PC-3 (cell line): ENCODE data around the gene DNAH1. TPM values are rescaled to one million over a fixed set of nuclear protein-coding genes. Genes with fewer than 3 reads are reported as not detected.

Experiments used
- ATAC-seq: fragments of 200-7000 bp; cut with Tn5 transposase; 2 replicates; pipeline ENCODE4 v1.9.1; 2020; ENCODE audit warnings: mild to moderate bottlenecking, moderate library complexity
- BruUV-seq: library from RNA; stranded (reverse); fragments of 400-500 nt; replicated peaks from 2 replicates; lab custom pipeline; 2021; lab: Mats Ljungman, UMichigan
- CTCF ChIA-PET: fragments of 300-600 bp; sonication (Branson Sonifier 250); formaldehyde crosslinking; loops from one replicate; lab custom pipeline; 2022; ENCODE audit warnings: antibody characterized with exemption; lab: Charles Lee
- POLR2A ChIA-PET: fragments of 300-600 bp; sonication (Branson Sonifier 250); formaldehyde crosslinking; loops from one replicate; lab custom pipeline; 2022; ENCODE audit warnings: antibody characterized with exemption; ENCODE audit not compliant: unreplicated experiment; lab: Charles Lee
- DNase-seq: peaks from one replicate; pipeline ENCODE4 v3.0.0-alpha.2; 2015
- H2AFZ ChIP-seq: fragments of 300-600 bp; sonication (generic); 2 replicates; pipeline ENCODE4 v1.6.0; 2016; ENCODE audit warnings: antibody characterized with exemption, low read length
- H3F3A ChIP-seq: fragments of 300-600 bp; sonication (generic); one replicate; pipeline ENCODE4 v1.6.0; 2017; ENCODE audit warnings: antibody characterized with exemption, low read length, control low read depth, mild to moderate bottlenecking; ENCODE audit not compliant: unreplicated experiment
- H3K27ac ChIP-seq: fragments of 300-600 bp; sonication (generic); 2 replicates; pipeline ENCODE4 v1.5.1; 2016; ENCODE audit warnings: mild to moderate bottlenecking, low read length
- H3K27me3 ChIP-seq: fragments of 300-600 bp; sonication (generic); 2 replicates; pipeline ENCODE4 v1.6.1; 2016; ENCODE audit warnings: low read length, mixed read lengths
- H3K36me3 ChIP-seq: fragments of 300-600 bp; sonication (generic); 2 replicates; pipeline ENCODE4 v1.6.1; 2016; ENCODE audit warnings: low read depth, mixed run types, low read length, mixed read lengths
- H3K4me1 ChIP-seq: fragments of 300-600 bp; sonication (generic); 2 replicates; pipeline ENCODE4 v1.5.1; 2016; ENCODE audit warnings: low read length; ENCODE audit not compliant: insufficient read depth
- H3K4me2 ChIP-seq: fragments of 300-600 bp; sonication (generic); 2 replicates; pipeline ENCODE4 v1.6.0; 2016; ENCODE audit warnings: low read length
- H3K4me3 ChIP-seq: fragments of 300-600 bp; sonication (generic); 2 replicates; pipeline ENCODE4 v1.5.1; 2016; ENCODE audit warnings: mild to moderate bottlenecking, low read length, mixed read lengths
- H3K79me2 ChIP-seq: fragments of 300-600 bp; sonication (generic); 2 replicates; pipeline ENCODE4 v1.6.1; 2017; ENCODE audit warnings: low read length, mixed read lengths
- H3K9ac ChIP-seq: fragments of 300-600 bp; sonication (generic); 2 replicates; pipeline ENCODE4 v1.6.0; 2016; ENCODE audit warnings: mild to moderate bottlenecking, low read length
- H3K9me2 ChIP-seq: fragments of 300-600 bp; sonication (generic); replicated peaks from 2 replicates; pipeline ENCODE4 v1.6.1; 2016; ENCODE audit warnings: mixed run types, low read length, mixed read lengths
- H3K9me3 ChIP-seq: fragments of 300-600 bp; sonication (generic); 2 replicates; pipeline ENCODE4 v1.6.1; 2016; ENCODE audit warnings: low read length, mixed read lengths
- H4K20me1 ChIP-seq: fragments of 300-600 bp; sonication (generic); 2 replicates; pipeline ENCODE4 v1.6.1; 2016; ENCODE audit warnings: low read length, mixed read lengths
- EZH2 ChIP-seq: fragments of 300-600 bp; sonication (generic); IDR thresholded peaks from one replicate; pipeline ENCODE4 v1.6.1; 2017; ENCODE audit warnings: antibody characterized with exemption, mild to moderate bottlenecking, low read length; ENCODE audit not compliant: unreplicated experiment
- EZH2phosphoT487 ChIP-seq: fragments of 300-600 bp; sonication (generic); IDR thresholded peaks from 2 replicates; pipeline ENCODE4 v1.6.1; 2018; ENCODE audit warnings: mild to moderate bottlenecking, antibody characterized with exemption, low read length, borderline replicate concordance
- intact Hi-C: fragments of 100-400 bp; cut with micrococcal nuclease; formaldehyde crosslinking; loops from 2 replicates; pipeline ENCODE4 v1.9.0; 2023
- total RNA-seq: library from RNA; depleted of rRNA; stranded (reverse); fragments of >200 nt; gene quantifications from 2 replicates; pipeline ENCODE4 v1.2.3, GENCODE V29; 2014
- TF ChIP-seq, protein P1 (sequence below): fragments of 300-600 bp; sonication (generic); conservative IDR thresholded peaks from 2 replicates; pipeline ENCODE4 v1.5.1; 2017; ENCODE audit warnings: antibody characterized with exemption, low read depth, mild to moderate bottlenecking, low read length

The DNAH1 gene
- total RNA-seq, 1 experiment from 2014 or later = 2.2 TPM

GRCh38 chr3:52440249-52440551, 124.1 kb downstream of the DNAH1 start:
- Histone ChIP-seq H3K4me1 (peaks cover 11% of the 10 kb centered on the region), H3K9ac (no peak overlapping the region), H2AFZ (no peak overlapping the region), H3K4me2 (no peak overlapping the region), H3K9me2 (no peaks in the 10 kb centered on the region), H4K20me1 (no peaks in the 10 kb centered on the region), H3K9me3 (no peaks in the 10 kb centered on the region), H3K79me2 (no peaks in the 10 kb centered on the region), H3K27me3 (no peaks in the 10 kb centered on the region), H3F3A (no peaks in the 10 kb centered on the region), H3K27ac (no peak overlapping the region), H3K36me3 (no peaks in the 10 kb centered on the region), H3K4me3 (no peak overlapping the region)
- no peak for DNase-seq
- BruUV-seq = no TSS peak
- intact Hi-C loops = no loop called here
- TF ChIP-seq EZH2phosphoT487 (no peak), EZH2 (no peak)
- TF ChIP-seq, protein P1, sequence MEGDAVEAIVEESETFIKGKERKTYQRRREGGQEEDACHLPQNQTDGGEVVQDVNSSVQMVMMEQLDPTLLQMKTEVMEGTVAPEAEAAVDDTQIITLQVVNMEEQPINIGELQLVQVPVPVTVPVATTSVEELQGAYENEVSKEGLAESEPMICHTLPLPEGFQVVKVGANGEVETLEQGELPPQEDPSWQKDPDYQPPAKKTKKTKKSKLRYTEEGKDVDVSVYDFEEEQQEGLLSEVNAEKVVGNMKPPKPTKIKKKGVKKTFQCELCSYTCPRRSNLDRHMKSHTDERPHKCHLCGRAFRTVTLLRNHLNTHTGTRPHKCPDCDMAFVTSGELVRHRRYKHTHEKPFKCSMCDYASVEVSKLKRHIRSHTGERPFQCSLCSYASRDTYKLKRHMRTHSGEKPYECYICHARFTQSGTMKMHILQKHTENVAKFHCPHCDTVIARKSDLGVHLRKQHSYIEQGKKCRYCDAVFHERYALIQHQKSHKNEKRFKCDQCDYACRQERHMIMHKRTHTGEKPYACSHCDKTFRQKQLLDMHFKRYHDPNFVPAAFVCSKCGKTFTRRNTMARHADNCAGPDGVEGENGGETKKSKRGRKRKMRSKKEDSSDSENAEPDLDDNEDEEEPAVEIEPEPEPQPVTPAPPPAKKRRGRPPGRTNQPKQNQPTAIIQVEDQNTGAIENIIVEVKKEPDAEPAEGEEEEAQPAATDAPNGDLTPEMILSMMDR = no peak
- CTCF ChIA-PET = no interaction called here
- ATAC-seq = no peak
- POLR2A ChIA-PET = no interaction called here

GRCh38 chr3:52440671-52441070, 124.6 kb downstream of the DNAH1 start:
- Histone ChIP-seq H3K27ac (no peak overlapping the region), H3F3A (no peaks in the 10 kb centered on the region), H3K4me1 (peaks cover 11% of the 10 kb centered on the region), H3K4me2 (no peak overlapping the region), H3K27me3 (no peaks in the 10 kb centered on the region), H3K9me3 (no peaks in the 10 kb centered on the region), H3K9ac (no peak overlapping the region), H3K79me2 (no peaks in the 10 kb centered on the region), H4K20me1 (no peaks in the 10 kb centered on the region), H2AFZ (no peak overlapping the region), H3K9me2 (no peaks in the 10 kb centered on the region), H3K4me3 (no peak overlapping the region), H3K36me3 (no peaks in the 10 kb centered on the region)
- ATAC-seq (no peak), DNase-seq (no peak)
- TF ChIP-seq, protein P1 = no peak
- TF ChIP-seq EZH2 = no peak
- TF ChIP-seq EZH2phosphoT487 = no peak
- CTCF ChIA-PET = no interaction called here
- POLR2A ChIA-PET = no interaction called here
- no TSS peak for BruUV-seq
- intact Hi-C loops = no loop called here

DNA sequence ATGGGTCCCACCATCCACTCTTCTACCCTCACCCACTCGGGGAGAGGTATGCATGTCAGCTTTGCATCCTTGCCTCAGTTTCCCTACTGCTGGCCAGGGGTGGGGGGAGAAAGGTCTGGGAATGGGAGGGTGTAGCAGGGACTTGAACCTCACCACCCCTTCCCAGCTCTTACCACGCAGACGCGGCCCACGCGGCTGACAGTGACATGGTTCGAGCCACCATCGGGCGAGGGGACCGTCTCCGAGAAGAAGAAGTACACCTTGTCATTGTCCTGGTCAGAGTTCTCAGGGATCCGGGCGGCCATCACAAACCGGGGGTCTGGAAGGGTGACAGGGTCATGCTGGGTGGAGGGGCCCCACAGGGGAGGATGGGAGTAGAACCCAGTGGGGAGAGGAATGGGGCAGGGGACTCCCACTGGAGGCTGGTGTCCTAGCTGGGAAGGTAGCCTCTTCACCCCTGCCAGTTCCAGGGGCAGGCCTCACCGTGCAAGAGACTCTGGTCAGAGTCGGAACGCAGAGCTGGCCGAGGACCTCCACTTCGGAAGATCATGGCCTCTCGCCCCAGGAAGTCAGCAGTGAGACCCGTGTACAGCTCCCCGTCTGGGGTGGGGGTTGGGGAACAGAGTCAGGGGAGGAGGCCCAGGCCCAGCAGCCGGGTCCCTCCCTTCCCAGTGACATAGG, 125.1 kb downstream of the DNAH1 start:
- POLR2A ChIA-PET = no interaction called here
- DNase-seq = no peak
- no TSS peak for BruUV-seq
- no peak overlapping the region for H3K4me2 ChIP-seq
- no peak overlapping the region for H3K9ac ChIP-seq
- no peaks in the 10 kb centered on the region for H3K9me3 ChIP-seq
- H2AFZ ChIP-seq = no peak overlapping the region
- H3K79me2 ChIP-seq = no peaks in the 10 kb centered on the region
- no peaks in the 10 kb centered on the region for H4K20me1 ChIP-seq
- H3K9me2 ChIP-seq = no peaks in the 10 kb centered on the region
- peaks cover 11% of the 10 kb centered on the region for H3K4me1 ChIP-seq
- H3K27ac ChIP-seq = no peak overlapping the region
- intact Hi-C loops = no loop called here
- H3K4me3 ChIP-seq = no peak overlapping the region
- H3K36me3 ChIP-seq = no peaks in the 10 kb centered on the region
- ATAC-seq = no peak
- CTCF ChIA-PET = no interaction called here
- TF ChIP-seq EZH2phosphoT487 (no peak), EZH2 (no peak)
- TF ChIP-seq, protein P1 = no peak
- no peaks in the 10 kb centered on the region for H3F3A ChIP-seq
- no peaks in the 10 kb centered on the region for H3K27me3 ChIP-seq
